HG03460 (cell line): ENCODE data around the gene SH3GL1.
"Not testable (repeated sequence)": the region's sequence is repeated elsewhere in the genome, so short reads cannot be mapped to it uniquely, and the experiment has no call there.

Source experiments
- ATAC-seq: cut with Tn5 transposase; IDR thresholded peaks from one replicate; pipeline ENCODE4 v1.9.1; 2021; ENCODE audit not compliant: unreplicated experiment

Gene SH3GL1

DNA sequence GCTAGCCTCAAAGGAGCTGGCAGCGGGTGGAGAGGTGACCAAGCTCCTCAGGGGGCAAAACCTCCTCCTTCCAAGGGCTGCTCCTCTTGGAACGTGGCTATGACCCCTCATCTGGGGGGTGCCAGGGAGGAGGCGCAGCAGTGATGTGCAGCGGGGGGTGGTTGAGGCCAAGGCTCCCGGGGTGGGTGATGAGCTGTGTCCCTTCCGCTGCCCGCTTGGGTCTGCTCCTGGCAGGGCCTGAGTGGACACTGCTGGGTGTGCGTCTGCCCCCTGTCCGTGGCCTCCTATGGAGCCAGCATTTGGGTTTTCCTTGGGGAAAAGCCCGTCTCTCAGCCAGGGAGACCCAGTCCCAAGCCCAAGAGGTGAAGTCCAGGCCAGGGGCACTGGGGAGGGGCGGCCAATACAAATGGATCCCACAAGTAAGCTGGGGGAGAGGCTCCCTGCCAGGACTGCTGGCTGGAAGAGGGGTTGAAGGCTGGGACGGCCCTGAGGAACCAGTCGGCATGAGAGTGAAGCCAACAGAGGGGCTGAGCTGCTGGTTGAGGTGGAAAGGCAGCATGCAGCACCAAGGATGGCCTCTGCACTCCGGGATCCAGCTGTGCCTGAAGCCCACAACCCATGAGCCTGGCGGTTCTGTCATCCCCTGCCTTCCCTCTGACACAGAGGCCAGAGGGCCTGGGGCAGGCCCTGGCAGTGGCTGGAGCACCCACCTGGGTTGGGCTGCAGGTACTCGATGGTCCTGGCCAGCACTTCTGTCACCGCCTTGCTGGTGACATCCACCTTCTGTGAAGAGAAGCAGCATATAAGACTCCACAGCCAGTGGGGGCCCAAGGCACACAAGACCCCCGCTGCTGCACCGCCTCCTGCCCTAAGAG lies 34.3 kb downstream of the SH3GL1 start:
- ATAC-seq: no peak

GRCh38 chr19:4365341-4365740 lies 35.0 kb downstream of the SH3GL1 start:
- ATAC-seq: no peak

DNA sequence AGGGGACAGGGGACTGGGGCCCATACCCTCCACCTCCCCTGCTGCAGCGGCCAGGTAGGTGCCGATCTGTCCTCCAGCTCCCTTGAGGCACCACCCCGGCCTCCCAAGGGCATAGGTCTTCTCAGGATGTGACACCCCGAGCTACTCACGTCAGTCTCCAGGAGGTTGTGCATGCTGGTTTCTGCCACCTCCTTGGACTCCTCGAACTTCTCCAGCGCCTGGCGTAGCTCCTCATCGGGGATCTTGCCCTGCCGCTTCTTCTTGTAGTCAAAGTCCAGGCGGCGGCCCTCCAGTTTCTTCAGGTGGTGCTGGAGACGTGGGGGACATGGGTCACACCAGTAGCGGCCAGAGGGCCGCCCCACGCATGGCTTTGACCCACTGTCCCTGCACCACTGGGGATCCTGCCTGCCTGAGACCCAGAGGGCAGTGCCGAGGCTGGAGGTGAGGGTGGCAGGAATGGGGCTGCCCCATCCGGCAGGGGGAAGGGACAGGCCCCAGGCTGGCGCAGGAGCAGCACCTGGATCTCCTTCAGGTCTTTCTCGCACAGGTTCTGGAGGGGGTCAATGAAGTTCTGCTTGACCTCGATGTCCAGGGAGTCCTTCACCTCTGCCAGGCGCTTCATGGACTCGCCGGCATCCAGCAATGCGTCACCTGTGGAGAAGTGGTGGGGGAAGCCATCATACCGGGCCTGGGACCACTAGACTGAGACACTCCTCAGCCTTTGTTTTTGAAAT lies 36.6 kb downstream of the SH3GL1 start:
- no peak for ATAC-seq

- ATAC-seq: no peak
Observed at GRCh38 chr19:4362831-4363545, 37.4 kb downstream of the SH3GL1 start.

DNA sequence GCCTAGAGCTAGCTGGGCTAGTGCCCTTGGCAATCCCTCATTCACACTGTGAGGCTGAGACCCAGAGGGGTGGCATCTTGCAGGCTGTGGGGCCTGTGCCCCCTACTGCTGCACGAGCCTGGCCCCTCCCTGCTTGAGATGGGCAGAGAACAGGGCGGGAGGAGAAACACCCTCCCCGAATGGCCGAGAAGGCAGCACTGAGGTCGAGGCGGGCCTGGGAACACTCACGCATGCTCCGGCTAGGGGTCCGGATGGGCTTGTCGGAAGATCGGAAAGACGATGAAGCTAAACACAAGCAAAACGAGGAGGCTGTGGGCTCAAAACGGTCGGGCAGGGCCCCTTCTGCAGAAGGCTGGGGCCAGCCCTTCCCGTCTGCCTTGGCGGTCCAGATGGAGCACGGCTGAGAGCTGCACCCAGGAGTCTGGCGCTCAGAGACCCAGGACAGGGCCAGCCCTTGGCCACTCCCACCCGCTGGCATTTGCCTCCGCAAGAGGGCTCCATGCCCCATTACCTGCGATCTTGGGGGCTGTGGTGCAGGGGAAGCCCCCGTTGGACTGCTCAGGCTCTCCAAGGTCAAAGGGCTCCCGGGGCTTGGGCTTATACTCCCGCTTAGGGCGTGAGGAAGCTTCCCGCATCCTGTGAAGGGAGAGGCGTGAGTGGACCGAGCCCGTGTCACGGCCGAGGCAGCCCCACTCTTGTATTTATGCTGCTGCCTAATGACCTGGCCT lies 38.1 kb downstream of the SH3GL1 start:
- no peak for ATAC-seq

GRCh38 chr19:4361152-4362046 lies 38.9 kb downstream of the SH3GL1 start:
- ATAC-seq: no peak

DNA sequence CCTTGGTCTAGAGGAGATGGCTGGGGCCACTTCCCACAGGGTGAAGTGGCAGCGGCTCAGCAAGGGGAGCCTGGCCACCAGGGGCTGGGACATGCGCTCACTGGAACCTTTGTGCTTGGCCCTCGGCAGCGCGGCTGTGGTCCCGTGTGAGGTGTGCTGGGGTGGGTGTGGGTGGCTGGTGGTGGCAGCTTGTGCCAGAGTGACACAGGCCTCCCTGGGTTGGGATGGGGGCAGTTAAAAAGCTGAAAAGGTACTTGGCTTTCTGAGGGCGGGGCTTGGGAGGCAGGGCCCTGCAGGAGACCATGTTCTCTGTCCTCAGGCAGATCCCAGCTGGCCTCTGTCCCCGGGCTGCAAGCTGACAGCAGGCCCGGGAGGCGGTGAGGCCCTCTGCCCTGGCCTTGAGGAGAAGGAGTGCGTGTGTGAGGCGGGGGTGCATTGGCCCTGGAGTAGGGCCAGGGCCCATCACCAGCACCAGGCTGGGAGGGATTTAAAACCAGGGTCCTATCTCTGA lies 39.7 kb downstream of the SH3GL1 start:
- no peak for ATAC-seq

GRCh38 chr19:4360081-4360569 lies 40.2 kb downstream of the SH3GL1 start:
- no peak for ATAC-seq

GRCh38 chr19:4359627-4360000 lies 40.7 kb downstream of the SH3GL1 start:
- no peak for ATAC-seq

- no peak for ATAC-seq
Observed at GRCh38 chr19:4358709-4359626, 41.4 kb downstream of the SH3GL1 start.

- ATAC-seq: no peak
Observed at GRCh38 chr19:4357921-4358326, 42.4 kb downstream of the SH3GL1 start.

- no peak for ATAC-seq
Observed at GRCh38 chr19:4357095-4357797, 43.1 kb downstream of the SH3GL1 start.

DNA sequence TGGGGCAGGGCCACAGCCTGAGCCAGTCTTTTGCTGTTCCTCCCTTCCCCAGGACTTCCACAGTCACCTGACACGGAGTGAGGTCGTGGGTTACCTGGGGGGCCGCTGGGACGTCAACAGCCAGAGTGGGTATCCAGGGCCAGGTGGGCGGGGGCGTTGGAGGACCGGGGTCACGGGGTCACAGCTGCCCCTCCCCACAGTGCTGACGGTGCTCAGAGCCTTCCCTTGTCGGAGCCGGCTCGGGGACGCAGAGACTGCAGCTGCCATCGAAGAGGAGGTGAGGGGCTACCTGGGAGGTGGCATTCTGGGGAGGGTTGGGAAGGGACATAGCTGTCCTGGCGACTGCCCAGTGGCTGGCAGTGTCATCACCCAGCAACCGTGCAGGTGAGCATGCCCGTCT lies 45.5 kb downstream of the SH3GL1 start:
- ATAC-seq: no peak

DNA sequence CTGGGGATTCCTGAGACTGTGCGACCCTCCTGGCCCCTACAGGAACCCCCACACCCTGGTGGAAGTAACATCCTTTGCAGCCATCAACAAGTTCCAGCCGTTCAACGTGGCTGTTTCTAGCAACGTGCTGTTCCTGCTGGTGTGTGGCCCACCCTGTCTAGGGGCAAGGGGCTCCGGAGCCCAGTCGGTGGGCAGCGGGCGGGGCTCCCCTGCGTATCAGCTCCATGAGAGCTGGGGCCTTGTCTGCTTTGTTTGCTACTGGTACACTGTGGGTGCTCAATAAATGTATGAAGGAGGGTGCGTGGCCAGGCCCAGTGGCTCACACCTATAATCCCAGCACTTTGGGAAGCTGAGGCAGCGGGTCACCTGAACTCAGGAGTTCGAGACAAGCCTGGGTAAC lies 46.1 kb downstream of the SH3GL1 start:
- ATAC-seq: no peak

DNA sequence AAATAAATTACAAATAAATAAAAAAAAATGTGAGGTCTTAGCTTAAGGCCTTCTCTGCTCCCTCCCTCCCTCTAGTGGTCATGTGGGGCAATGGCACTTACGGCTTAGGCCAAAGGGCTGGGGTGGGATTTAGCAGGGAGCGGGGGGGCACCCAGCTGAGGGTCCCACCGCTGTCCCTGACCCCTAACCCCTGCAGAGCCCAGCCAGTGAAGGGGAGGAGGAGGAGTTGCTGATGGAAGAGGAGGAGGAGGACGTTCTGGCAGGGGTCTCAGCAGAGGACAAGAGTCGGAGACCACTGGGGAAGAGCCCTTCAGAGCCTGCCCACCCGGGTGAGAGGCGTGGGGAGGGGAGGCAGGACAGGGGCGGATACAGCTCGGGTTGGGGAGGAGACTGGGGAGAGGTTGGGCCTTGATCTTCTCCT lies 47.6 kb downstream of the SH3GL1 start:
- ATAC-seq: no peak

DNA sequence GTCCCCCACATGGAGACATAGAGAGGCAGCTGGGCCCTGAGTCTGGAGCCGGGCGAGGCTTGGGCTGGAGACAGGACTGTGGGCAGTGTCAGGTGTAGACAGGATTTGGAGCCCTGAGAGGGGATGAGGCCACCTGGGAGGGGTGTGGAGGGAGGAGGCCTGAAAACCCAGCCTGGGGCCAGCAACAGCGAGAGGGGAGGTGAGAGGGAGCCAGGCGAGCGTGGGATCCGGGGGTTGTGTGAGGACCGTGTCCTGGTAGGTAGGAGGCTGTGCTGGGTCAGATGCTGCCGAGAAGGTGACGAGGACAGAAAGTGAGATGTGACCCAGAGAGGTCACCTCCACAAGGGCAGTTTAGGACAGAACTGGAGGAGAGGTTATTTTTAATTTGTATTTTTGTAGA lies 49.6 kb downstream of the SH3GL1 start:
- ATAC-seq: no peak

DNA sequence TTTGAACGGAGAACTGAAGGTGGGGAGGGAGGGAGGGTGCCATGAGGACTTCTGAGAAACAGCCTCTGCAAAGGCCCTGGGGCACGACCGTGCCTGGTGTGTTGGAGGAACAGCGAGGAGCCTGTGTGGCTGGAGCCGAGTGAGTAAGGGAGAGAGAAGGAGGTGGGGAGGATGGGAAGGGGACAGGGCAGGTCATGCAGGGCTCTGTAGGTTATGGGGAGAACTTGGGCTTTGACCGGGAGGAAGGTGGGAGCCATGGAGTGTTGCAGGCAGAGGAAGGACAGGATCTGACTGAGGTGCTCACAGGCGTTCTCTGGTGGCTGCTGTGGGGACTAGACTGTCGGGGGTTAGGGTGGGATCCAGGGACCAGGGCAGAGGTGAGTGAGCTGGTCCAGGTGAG lies 50.2 kb downstream of the SH3GL1 start:
- ATAC-seq: no peak

DNA sequence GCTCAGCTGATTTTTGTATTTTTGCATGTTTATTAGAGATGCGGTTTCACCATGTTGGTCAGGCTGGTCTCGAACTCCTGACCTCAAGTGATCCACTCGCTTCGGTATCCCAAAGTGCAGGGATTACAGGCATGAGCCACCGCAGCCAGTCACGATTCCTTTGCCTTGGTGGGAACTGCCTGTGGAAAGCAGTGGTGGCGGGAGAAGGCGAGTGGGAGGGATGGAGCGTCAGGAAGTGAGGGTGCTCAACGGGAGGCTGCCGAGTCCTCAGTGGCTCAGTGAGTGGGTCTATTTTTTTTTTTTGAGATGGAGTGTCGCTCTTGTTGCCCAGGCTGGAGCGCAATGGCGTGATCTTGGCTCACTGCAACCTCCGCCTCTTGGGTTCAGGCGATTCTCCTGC lies 51.1 kb downstream of the SH3GL1 start:
- not testable (repeated sequence) for ATAC-seq
